ENCODE measurements around the gene PAQR5.
A peak's percentile ranks its signal among the peaks of the same experiment; 100 is the strongest.

Gene PAQR5

DNA sequence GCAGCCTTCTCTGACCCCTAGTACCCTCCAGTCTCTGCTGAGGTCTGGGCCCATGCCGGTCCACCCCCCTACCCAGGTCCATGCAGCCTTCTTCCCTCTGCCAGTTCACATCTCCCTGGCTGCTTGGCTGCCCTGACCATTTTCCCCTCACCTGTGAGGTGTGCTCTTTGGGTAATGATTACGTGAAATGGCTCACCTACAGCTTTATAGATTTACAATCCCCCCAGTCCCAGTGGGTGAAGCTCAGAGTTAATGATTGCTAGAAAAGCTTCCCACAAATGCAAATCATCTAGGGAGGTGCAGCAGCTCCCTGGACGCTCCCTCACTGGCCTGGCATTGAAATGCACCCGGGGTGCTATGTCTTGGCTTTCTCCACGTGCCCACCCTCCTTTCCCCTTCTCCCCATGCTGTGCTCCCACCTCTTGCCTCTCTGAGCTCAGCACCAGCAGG, 18.7 kb downstream of the PAQR5 start:
- Histone ChIP-seq H3K27me3 (ENCODE audit: insufficient read depth, low read length, poor library complexity, severe bottlenecking) (no peaks in the 10 kb centered on the region), H2AFZ (ENCODE audit: low read length) (no peak overlapping the region), H4K20me1 (ENCODE audit: insufficient read depth, low read length, poor library complexity, severe bottlenecking) (no peaks in the 10 kb centered on the region), H3K36me3 (ENCODE audit: insufficient read depth, low read length) (no peaks in the 10 kb centered on the region), H3K9me3 (ENCODE audit: insufficient read depth, low read depth, low read length) (no peaks in the 10 kb centered on the region), H3K4me2 (ENCODE audit: low read depth, low read length, poor library complexity, severe bottlenecking) (no peak overlapping the region), H3K4me3 (ENCODE audit: low read length, poor library complexity, severe bottlenecking) (no peak overlapping the region), H3F3A (ENCODE audit: low read depth) (no peaks in the 10 kb centered on the region), H3K9me2 (replicated peaks; ENCODE audit: low read depth, low read length) (no peaks in the 10 kb centered on the region), H3K79me2 (ENCODE audit: insufficient read depth, low read length) (no peaks in the 10 kb centered on the region), H3K4me1 (ENCODE audit: insufficient read depth, low read length, poor library complexity, severe bottlenecking) (peaks cover 19% of the 10 kb centered on the region), H3K9ac (ENCODE audit: low read depth, low read length, poor library complexity, severe bottlenecking) (no peak overlapping the region)
- no peak for TF ChIP-seq EZH2phosphoT487 (IDR thresholded peaks at IDR 0.05; ENCODE audit: borderline replicate concordance)
- TF ChIP-seq, protein P1, sequence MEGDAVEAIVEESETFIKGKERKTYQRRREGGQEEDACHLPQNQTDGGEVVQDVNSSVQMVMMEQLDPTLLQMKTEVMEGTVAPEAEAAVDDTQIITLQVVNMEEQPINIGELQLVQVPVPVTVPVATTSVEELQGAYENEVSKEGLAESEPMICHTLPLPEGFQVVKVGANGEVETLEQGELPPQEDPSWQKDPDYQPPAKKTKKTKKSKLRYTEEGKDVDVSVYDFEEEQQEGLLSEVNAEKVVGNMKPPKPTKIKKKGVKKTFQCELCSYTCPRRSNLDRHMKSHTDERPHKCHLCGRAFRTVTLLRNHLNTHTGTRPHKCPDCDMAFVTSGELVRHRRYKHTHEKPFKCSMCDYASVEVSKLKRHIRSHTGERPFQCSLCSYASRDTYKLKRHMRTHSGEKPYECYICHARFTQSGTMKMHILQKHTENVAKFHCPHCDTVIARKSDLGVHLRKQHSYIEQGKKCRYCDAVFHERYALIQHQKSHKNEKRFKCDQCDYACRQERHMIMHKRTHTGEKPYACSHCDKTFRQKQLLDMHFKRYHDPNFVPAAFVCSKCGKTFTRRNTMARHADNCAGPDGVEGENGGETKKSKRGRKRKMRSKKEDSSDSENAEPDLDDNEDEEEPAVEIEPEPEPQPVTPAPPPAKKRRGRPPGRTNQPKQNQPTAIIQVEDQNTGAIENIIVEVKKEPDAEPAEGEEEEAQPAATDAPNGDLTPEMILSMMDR (conservative IDR thresholded peaks at IDR 0.05; ENCODE audit: low read length) = no peak

DNA sequence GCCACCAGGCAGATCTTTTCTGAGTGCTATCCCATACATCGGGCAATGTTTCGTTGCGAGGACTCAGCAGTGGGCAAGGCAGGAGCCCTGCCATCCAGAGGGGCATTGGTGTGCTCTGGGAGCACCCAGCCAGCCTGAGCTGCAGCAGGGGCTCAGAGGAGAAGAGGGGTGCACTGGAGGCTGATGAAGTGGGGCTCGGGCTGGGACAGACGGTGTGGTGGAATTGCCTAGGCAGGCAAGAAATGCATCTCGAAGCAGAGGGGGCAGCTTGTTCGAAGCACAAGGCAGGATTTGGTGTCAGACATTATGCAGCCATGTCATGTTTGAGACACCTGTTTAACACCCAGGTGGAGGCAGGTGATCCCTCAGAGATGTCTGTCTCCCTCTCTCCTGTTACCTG, 19.3 kb downstream of the PAQR5 start:
- Histone ChIP-seq H3K9me3 (ENCODE audit: insufficient read depth, low read depth, low read length) (no peaks in the 10 kb centered on the region), H3K4me2 (ENCODE audit: low read depth, low read length, poor library complexity, severe bottlenecking) (no peak overlapping the region), H2AFZ (ENCODE audit: low read length) (no peak overlapping the region), H3K4me1 (ENCODE audit: insufficient read depth, low read length, poor library complexity, severe bottlenecking) (peaks cover 19% of the 10 kb centered on the region), H3K9ac (ENCODE audit: low read depth, low read length, poor library complexity, severe bottlenecking) (no peak overlapping the region), H3F3A (ENCODE audit: low read depth) (no peaks in the 10 kb centered on the region), H3K27me3 (ENCODE audit: insufficient read depth, low read length, poor library complexity, severe bottlenecking) (no peaks in the 10 kb centered on the region), H3K79me2 (ENCODE audit: insufficient read depth, low read length) (no peaks in the 10 kb centered on the region), H3K4me3 (ENCODE audit: low read length, poor library complexity, severe bottlenecking) (no peak overlapping the region), H3K9me2 (replicated peaks; ENCODE audit: low read depth, low read length) (no peaks in the 10 kb centered on the region), H3K36me3 (ENCODE audit: insufficient read depth, low read length) (no peaks in the 10 kb centered on the region), H4K20me1 (ENCODE audit: insufficient read depth, low read length, poor library complexity, severe bottlenecking) (no peaks in the 10 kb centered on the region)
- TF ChIP-seq EZH2phosphoT487 (IDR thresholded peaks at IDR 0.05; ENCODE audit: borderline replicate concordance) = no peak
- TF ChIP-seq, protein P1 (conservative IDR thresholded peaks at IDR 0.05; ENCODE audit: low read length) = no peak

DNA sequence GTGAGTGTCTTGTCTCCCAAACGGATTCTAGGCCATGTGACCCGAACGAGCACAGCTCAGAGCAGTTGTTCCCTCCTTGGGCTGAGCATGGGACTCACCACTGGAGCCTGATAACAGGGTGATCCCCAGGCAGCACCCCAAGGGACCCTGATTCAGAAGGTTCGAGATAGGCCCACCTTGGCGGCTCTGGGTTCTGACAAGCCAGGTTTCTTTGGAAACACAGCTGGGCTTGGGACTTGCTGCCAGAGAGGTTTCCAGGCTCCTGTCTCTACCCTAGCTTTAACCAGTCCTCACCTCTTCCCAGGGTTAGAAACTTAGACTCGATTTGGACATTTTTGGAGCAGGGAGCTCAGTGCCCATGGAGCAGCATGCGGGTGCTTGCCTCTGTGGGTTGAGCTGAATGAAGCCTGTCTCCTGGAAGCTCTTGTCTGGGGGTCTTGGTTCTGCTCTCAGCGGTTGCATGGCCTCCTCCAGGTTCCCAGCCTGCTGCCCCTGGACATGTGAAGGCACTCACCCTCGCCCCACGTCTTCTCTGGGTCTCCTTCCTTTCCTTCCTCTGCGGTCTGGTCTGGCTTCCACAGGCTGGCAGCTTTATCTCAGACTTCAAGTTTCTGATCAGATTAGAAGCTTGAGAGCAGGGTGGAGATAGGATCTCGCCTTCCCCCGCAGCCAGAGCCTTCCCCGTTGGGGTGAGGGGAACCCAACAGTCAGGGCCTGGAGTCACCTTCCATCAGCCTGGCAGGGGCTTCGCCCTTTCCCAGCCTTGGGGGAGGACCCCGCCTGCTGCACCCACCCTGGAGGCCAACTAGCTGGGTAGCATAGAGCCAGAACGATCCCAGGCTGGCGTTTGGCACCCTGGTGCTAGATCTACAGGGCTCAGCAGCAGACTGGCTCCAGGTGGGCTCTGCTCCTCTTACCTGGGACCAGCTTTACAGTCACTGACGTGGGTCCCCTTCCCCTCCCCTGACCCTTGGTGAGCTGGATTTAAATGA, 21.0 kb downstream of the PAQR5 start:
- Histone ChIP-seq H3K4me2 (ENCODE audit: low read depth, low read length, poor library complexity, severe bottlenecking) (peak overlapping the region; percentile 65), H3K9me3 (ENCODE audit: insufficient read depth, low read depth, low read length) (no peaks in the 10 kb centered on the region), H3K4me3 (ENCODE audit: low read length, poor library complexity, severe bottlenecking) (peak overlapping the region; percentile 18), H4K20me1 (ENCODE audit: insufficient read depth, low read length, poor library complexity, severe bottlenecking) (no peaks in the 10 kb centered on the region), H3K27me3 (ENCODE audit: insufficient read depth, low read length, poor library complexity, severe bottlenecking) (no peaks in the 10 kb centered on the region), H3K36me3 (ENCODE audit: insufficient read depth, low read length) (no peaks in the 10 kb centered on the region), H3K79me2 (ENCODE audit: insufficient read depth, low read length) (no peaks in the 10 kb centered on the region), H3K4me1 (ENCODE audit: insufficient read depth, low read length, poor library complexity, severe bottlenecking) (peaks cover 19% of the 10 kb centered on the region), H2AFZ (ENCODE audit: low read length) (peak overlapping the region; percentile 42), H3F3A (ENCODE audit: low read depth) (no peaks in the 10 kb centered on the region), H3K9me2 (replicated peaks; ENCODE audit: low read depth, low read length) (no peaks in the 10 kb centered on the region), H3K9ac (ENCODE audit: low read depth, low read length, poor library complexity, severe bottlenecking) (peak overlapping the region; percentile 52)
- TF ChIP-seq, protein P1 (conservative IDR thresholded peaks at IDR 0.05; ENCODE audit: low read length) = no peak
- TF ChIP-seq EZH2phosphoT487 (IDR thresholded peaks at IDR 0.05; ENCODE audit: borderline replicate concordance) = no peak

Data from Loucy (cell line).